Chondrocyte (in vitro differentiated cells): ENCODE results near the gene TNFRSF19. TPM values are rescaled to one million over a fixed set of nuclear protein-coding genes. Genes with fewer than 3 reads are reported as not detected.

Source experiments
- DNase-seq: peaks from one replicate; pipeline ENCODE4 v3.0.0; 2021; ENCODE audit warnings: mixed read lengths, low spot score
- H3K27ac Mint-ChIP-seq: one replicate; pipeline ENCODE4 v1.8.0; 2021; ENCODE audit warnings: mild to moderate bottlenecking, moderate library complexity, mixed read lengths; ENCODE audit not compliant: unreplicated experiment
- H3K27me3 Mint-ChIP-seq: 2 replicates; pipeline ENCODE4 v1.8.0; 2021; ENCODE audit warnings: low read depth, mixed read lengths
- H3K36me3 Mint-ChIP-seq: 2 replicates; pipeline ENCODE4 v1.8.0; 2021; ENCODE audit warnings: low read depth, mixed read lengths
- H3K4me1 Mint-ChIP-seq: 2 replicates; pipeline ENCODE4 v1.8.0; 2021; ENCODE audit warnings: low read depth, mild to moderate bottlenecking, mixed read lengths
- H3K4me3 Mint-ChIP-seq: one replicate; pipeline ENCODE4 v1.8.0; 2021; ENCODE audit warnings: mild to moderate bottlenecking, moderate library complexity, mixed read lengths; ENCODE audit not compliant: unreplicated experiment
- H3K9me3 Mint-ChIP-seq: 2 replicates; pipeline ENCODE4 v1.8.0; 2021; ENCODE audit warnings: low read depth, mixed read lengths
- total RNA-seq: library from RNA; stranded (reverse); gene quantifications from 3 replicates; pipeline ENCODE4 v1.2.1, GENCODE V29; 2021
- TF ChIP-seq, protein P1 (sequence below): fragments of 200-600 bp; sonication (generic); IDR thresholded peaks from 2 replicates; pipeline ENCODE4 v1.5.0; 2021; ENCODE audit warnings: antibody characterized with exemption, mild to moderate bottlenecking, moderate library complexity

The TNFRSF19 gene
- total RNA-seq, 1 donor from 2014 or later, result 1.3 TPM

DNA sequence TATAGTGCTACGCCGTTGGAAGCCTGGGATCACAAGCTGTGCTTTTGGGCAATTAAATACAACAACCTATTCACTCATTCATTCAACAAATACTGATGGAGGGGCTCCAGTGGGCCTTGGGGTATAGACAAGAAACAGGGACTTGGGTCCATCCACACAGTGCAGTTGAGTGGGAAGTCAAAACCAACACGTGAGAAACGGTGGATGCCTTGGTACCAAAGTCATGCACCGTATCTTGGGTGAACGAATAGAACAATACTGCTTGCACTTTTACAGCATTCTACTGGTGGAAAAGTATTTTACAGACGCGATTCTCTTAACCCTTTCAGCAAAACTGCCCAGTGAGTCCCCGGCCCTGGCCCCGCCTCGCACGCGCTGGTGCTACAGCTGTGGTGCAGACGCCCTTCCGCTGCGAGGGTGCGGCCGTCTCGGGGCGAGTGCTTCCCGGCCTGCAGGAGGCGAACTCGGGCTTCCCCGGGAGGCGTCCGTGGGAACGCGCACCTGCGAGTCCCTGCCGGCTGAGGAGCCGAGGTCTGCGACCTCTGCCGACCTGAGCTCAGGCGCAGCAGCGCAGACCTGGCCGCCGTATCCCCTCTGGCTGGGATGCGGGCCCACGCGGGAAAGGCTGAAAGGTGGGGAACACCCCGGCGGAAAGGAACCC lies 8.3 kb downstream of the TNFRSF19 start:
- Mint-ChIP-seq H3K4me3 (peak overlapping the region; percentile 79), H3K36me3 (no peaks in the 10 kb centered on the region), H3K4me1 (peaks cover 12% of the 10 kb centered on the region), H3K9me3 (no peaks in the 10 kb centered on the region), H3K27ac (no peak overlapping the region), H3K27me3 (peaks cover 11% of the 10 kb centered on the region)
- DNase-seq, result peak; percentile 91
- TF ChIP-seq, protein P1, sequence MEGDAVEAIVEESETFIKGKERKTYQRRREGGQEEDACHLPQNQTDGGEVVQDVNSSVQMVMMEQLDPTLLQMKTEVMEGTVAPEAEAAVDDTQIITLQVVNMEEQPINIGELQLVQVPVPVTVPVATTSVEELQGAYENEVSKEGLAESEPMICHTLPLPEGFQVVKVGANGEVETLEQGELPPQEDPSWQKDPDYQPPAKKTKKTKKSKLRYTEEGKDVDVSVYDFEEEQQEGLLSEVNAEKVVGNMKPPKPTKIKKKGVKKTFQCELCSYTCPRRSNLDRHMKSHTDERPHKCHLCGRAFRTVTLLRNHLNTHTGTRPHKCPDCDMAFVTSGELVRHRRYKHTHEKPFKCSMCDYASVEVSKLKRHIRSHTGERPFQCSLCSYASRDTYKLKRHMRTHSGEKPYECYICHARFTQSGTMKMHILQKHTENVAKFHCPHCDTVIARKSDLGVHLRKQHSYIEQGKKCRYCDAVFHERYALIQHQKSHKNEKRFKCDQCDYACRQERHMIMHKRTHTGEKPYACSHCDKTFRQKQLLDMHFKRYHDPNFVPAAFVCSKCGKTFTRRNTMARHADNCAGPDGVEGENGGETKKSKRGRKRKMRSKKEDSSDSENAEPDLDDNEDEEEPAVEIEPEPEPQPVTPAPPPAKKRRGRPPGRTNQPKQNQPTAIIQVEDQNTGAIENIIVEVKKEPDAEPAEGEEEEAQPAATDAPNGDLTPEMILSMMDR, result peak; percentile 89

DNA sequence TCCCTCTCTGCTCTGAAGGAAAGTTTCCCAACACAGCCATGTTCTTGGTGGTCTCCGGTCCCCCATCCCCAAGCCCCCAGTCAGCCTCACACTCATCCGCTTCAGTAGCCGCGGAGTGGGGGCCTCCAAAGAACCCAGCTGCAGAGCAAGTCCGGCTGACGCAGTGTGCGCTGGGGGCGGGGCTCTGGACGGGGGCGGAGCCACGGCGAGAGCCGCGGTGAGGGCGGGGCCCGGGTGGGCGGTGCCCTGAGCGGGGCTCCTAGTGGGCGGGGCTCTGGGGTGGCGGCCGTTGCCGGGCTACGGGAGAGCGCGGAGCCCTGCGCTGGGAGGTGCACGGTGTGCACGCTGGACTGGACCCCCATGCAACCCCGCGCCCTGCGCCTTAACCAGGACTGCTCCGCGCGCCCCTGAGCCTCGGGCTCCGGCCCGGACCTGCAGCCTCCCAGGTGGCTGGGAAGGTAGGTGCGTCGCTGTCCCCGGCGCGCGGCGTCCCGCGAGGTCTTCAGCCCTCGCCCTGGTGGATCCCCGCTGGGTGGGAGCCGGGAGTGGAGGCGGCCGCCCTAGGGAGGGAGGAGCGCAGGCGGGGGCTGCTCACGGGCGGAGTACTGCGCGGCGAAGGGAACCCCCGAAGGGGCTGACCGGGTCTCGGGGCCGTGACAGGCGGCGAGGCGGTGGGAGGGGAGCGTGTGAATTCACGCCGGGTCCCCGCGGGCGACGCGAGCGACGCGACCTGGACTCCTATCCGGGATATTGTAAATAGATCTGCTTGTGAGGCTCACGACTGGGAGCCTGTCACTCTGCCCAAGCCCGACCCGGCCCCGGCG lies 9.1 kb downstream of the TNFRSF19 start:
- DNase-seq, result peak; percentile 93
- Mint-ChIP-seq H3K36me3 (no peaks in the 10 kb centered on the region), H3K4me1 (peaks cover 12% of the 10 kb centered on the region), H3K9me3 (no peaks in the 10 kb centered on the region), H3K27me3 (peaks cover 11% of the 10 kb centered on the region), H3K4me3 (peak overlapping the region; percentile 79), H3K27ac (peak overlapping the region; percentile 49)
- TF ChIP-seq, protein P1, result peak; percentile 66

DNA sequence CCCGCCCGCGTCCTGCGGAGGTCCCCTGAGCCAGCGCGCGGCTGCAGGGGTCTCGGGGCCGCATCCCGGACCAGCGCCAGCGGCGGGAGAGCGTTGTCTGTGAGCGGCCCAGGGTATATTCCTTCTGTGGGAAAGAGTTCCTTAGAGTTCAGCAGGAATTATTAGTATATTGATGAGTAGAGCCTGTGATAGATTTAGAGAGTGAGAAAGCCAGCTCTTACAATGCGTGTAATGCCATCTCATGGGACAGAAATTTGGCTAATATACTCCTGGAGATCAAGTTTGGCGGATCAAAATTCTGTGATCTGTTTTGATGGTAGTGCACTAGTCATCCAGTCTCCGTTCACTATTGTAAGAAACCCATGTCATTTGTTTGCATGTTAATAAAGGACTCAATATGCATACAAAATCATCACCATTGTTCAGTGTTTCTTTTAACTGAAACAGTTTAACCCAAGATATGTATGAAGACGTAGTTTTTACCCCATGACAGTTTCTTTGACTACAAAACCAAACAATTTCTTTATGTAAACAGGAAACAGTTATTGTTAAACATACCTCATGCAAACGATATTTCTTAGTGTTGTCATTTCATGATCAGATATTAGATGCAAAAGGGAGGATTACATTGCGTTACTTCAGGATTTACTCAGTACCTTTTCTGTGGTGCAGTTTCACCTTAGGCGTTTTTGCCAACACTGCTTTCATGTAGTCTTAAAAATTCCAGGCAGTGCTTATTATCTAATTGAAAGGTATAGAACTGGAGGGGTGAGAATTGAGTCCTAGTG lies 9.9 kb downstream of the TNFRSF19 start:
- DNase-seq, result no peak
- Mint-ChIP-seq H3K4me3 (peak overlapping the region; percentile 79), H3K9me3 (no peaks in the 10 kb centered on the region), H3K27ac (no peak overlapping the region), H3K4me1 (peaks cover 12% of the 10 kb centered on the region), H3K27me3 (peaks cover 9% of the 10 kb centered on the region), H3K36me3 (no peaks in the 10 kb centered on the region)
- TF ChIP-seq, protein P1, result no peak

DNA sequence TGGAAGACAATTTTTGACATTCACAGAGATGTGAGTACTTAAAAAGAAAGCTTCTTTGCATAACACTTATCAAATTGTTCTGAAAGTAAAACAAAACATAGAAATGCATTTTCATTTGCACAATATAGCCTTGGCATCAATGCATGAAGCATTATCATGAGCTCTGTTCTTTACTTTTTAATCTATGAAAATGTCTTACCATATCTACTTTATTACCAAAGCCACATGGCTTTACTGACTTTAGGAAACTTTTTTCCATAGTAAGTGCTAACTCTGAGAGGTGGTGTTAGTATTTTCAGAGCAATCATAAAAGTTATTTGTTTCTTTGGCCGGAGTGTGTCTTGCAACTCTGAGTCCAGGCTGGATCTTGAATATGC lies 10.5 kb downstream of the TNFRSF19 start:
- Mint-ChIP-seq H3K27me3 (peaks cover 9% of the 10 kb centered on the region), H3K4me1 (peaks cover 12% of the 10 kb centered on the region), H3K27ac (no peak overlapping the region), H3K9me3 (no peaks in the 10 kb centered on the region), H3K4me3 (no peak overlapping the region), H3K36me3 (no peaks in the 10 kb centered on the region)
- TF ChIP-seq, protein P1, result no peak
- DNase-seq, result no peak

DNA sequence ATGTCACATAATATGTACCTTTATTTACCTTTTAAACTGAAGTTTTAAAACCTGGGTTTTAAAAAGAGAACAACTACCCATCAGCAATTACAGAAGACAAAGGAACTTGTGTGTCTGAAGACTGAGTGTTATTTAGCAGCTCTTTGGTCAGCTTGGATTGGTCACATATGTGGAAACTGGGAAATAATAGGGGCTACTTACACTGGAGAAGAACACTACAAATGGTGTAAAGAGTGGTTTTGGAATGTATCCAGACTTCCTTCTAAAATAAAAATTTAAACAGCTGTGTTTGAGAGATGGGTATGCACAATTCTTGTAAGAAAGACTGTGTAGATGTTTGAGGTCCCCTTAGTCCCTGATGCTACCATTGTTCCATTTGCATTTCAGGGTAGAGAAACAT lies 13.3 kb downstream of the TNFRSF19 start:
- Mint-ChIP-seq H3K9me3 (no peaks in the 10 kb centered on the region), H3K36me3 (no peaks in the 10 kb centered on the region), H3K27me3 (peaks cover 6% of the 10 kb centered on the region), H3K4me1 (peaks cover 10% of the 10 kb centered on the region), H3K27ac (no peak overlapping the region), H3K4me3 (no peak overlapping the region)
- no peak for DNase-seq
- TF ChIP-seq, protein P1, result no peak
